ENCODE data around the gene C3orf62.

- TF ChIP-seq POLR2A (IDR thresholded peaks at IDR 0.05) (no peak), CTCF (IDR thresholded peaks at IDR 0.05) (no peak)
These were observed at the start of gene C3orf62 for GRCh38 chr3:49276475-49277382.
